HEK293T (cell line): ENCODE measurements around the gene SUN1.

Experiments
- BHLHE40 ChIP-seq: fragments of 450-650 bp; IDR thresholded peaks from 2 replicates; pipeline ENCODE4 v1.6.1; 2016; ENCODE audit warnings: mild to moderate bottlenecking, moderate library complexity, borderline replicate concordance
- FOXK2 ChIP-seq: fragments of 450-650 bp; IDR thresholded peaks from 2 replicates; pipeline ENCODE4 v1.6.1; 2016; ENCODE audit warnings: mild to moderate bottlenecking
- LEF1 ChIP-seq: fragments of 450-650 bp; IDR thresholded peaks from 2 replicates; pipeline ENCODE4 v1.6.1; 2017; ENCODE audit warnings: mild to moderate bottlenecking, borderline replicate concordance
- NFRKB ChIP-seq: fragments of 450-650 bp; IDR thresholded peaks from 2 replicates; pipeline ENCODE4 v1.6.1; 2016; ENCODE audit warnings: mild to moderate bottlenecking, moderate library complexity

DNA sequence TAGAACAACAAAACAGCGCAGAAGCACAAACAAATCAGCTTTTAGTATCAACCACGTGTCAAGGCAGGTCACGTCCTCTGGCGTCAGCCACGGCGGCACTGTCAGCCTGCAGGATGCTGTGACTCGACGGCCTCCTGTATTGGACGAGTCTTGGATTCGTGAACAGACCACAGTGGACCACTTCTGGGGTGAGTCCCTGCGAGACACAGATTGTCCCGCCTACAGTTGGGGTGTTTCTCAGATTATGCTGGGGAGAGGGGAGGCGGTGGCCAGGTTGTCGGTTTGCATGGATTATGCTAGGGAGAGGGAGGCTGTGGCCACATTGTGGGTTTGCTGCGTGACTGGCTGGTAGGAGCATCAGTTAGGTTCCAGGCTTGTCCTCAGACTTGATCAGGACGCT lies 9.7 kb downstream of the SUN1 start:
- TF ChIP-seq LEF1 (no peak), FOXK2 (no peak), NFRKB (no peak), BHLHE40 (no peak)
